Left lung (tissue), 14 donors: ENCODE measurements around the gene KRTAP10-1. TPM values are rescaled to one million over a fixed set of nuclear protein-coding genes. Genes with fewer than 3 reads are reported as not detected.

Experiments
- ATAC-seq: fragments of 200-7000 bp; cut with Tn5 transposase; one replicate; pipeline ENCODE4 v1.9.1; 2020; ENCODE audit warnings: moderate library complexity
- DNase-seq, 4 donors: peaks; one replicate each; pipeline ENCODE4 v3.0.0-alpha.2; 2013 to 2020
- H3K27ac ChIP-seq, 2 donors: fragments of 200-600 bp; sonication (generic) in 1 of 2; one replicate each; pipeline versions ENCODE4 v1.5.0 to v1.8.0; 2020 to 2021
- H3K27me3 ChIP-seq, 2 donors: fragments of 200-600 bp; sonication (generic) in 1 of 2; one replicate each; pipeline versions ENCODE4 v1.5.0 to v1.8.0; 2020 to 2021
- H3K36me3 ChIP-seq, 2 donors: fragments of 200-600 bp; sonication (generic) in 1 of 2; one replicate each; pipeline versions ENCODE4 v1.5.0 to v1.8.0; 2020 to 2021
- H3K4me1 ChIP-seq, 2 donors: fragments of 200-600 bp; one replicate each; pipeline ENCODE4 v1.8.0; 2021
- H3K4me3 ChIP-seq, 2 donors: fragments of 200-600 bp; sonication (generic) in 1 of 2; one replicate each; pipeline versions ENCODE4 v1.5.0 to v1.8.0; 2020 to 2021; ENCODE audit warnings: mild to moderate bottlenecking in 1 of 2
- H3K9me3 ChIP-seq, 2 donors: fragments of 200-600 bp; sonication (generic) in 1 of 2; one replicate each; pipeline versions ENCODE4 v1.5.0 to v1.8.0; 2020 to 2021
- intact Hi-C, 2 donors: fragments of 100-400 bp; cut with DNase I; formaldehyde crosslinking; loops; one replicate each; pipeline versions ENCODE4 v1.11.2 to v1.14.2; 2022
- long read RNA-seq, 12 donors: library from polyadenylated mRNA in 2 of 12; unstranded in 2 of 12; transcript quantifications; one replicate each; pipeline ENCODE4 v2.0.0 and lab custom pipeline, GENCODE V29; 2019 to 2026
- polyA plus RNA-seq, 6 donors: library from polyadenylated mRNA; unstranded; fragments of 120-200 nt; gene quantifications; one replicate each; pipeline ENCODE4 v1.2.1, GENCODE V29; 2013; ENCODE audit not compliant: insufficient read length in 6 of 6
- total RNA-seq, 2 donors: library from RNA; stranded (reverse); fragmentation: NEBNext Ultra II Directional; extraction: Animal tissue kit (Norgen Biotek cat#: 25700); gene quantifications; one replicate each; pipeline ENCODE4 v1.2.1, GENCODE V29; 2021
- TF ChIP-seq, protein P1 (sequence below), 2 donors: fragments of 200-600 bp; sonication (generic) in 1 of 2; IDR thresholded peaks; one replicate each; pipeline versions ENCODE4 v1.5.0 to v1.8.0; 2021; ENCODE audit warnings: antibody characterized with exemption in 2 of 2
- donor health status: DM: no; HTN: yes; CAD: no.
- donor health status: DM: no; HTN: no; CAD: no.

Gene KRTAP10-1, protein sequence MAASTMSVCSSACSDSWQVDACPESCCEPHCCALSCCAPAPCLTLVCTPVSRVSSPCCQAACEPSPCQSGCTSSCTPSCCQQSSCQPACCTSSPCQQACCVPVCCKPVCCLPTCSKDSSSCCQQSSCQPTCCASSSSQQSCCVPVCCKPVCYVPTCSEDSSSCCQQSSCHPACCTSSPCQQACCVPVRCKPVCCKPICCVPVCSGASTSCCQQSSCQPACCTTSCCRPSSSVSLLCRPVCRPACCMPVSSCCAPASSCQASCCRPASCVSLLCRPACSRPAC
- total RNA-seq: not detected
- polyA plus RNA-seq: not detected
- long read RNA-seq, donor 1: 0 reads
- long read RNA-seq, donor 2: 0 reads
- long read RNA-seq, donor 3: 0 reads
- long read RNA-seq, donor 4: 0 reads
- long read RNA-seq, donor 5: 0 reads
- long read RNA-seq, donor 6: 0 reads
- long read RNA-seq, donor 7: 0 reads
- long read RNA-seq, donor 8: 0 reads
- long read RNA-seq, donor 9: 0 reads
- long read RNA-seq, donor 10: 0 reads
- long read RNA-seq, donor 11: 0 reads
- long read RNA-seq, donor 12: 0 reads

GRCh38 chr21:44539991-44540666 lies at the start of gene KRTAP10-1:
Gene KRTAP10-1, minus strand, starts transcription at chr21:44540195. Its CDS starts 45 bp downstream, at chr21:44540150.
- ATAC-seq (no peak), DNase-seq (no peak)
- Histone ChIP-seq H3K27me3 (peaks cover 0 to 6% of the 10 kb centered on the region in 2 donors), H3K27ac (no peak within 1 kb of the TSS), H3K4me3 (no peak within 1 kb of the TSS), H3K9me3 (peaks cover 0 to 20% of the 10 kb centered on the region in 2 donors), H3K36me3 (no peaks in the 10 kb centered on the region), H3K4me1 (no peaks in the 10 kb centered on the region)
- intact Hi-C loops: no loop called here
- TF ChIP-seq, protein P1, sequence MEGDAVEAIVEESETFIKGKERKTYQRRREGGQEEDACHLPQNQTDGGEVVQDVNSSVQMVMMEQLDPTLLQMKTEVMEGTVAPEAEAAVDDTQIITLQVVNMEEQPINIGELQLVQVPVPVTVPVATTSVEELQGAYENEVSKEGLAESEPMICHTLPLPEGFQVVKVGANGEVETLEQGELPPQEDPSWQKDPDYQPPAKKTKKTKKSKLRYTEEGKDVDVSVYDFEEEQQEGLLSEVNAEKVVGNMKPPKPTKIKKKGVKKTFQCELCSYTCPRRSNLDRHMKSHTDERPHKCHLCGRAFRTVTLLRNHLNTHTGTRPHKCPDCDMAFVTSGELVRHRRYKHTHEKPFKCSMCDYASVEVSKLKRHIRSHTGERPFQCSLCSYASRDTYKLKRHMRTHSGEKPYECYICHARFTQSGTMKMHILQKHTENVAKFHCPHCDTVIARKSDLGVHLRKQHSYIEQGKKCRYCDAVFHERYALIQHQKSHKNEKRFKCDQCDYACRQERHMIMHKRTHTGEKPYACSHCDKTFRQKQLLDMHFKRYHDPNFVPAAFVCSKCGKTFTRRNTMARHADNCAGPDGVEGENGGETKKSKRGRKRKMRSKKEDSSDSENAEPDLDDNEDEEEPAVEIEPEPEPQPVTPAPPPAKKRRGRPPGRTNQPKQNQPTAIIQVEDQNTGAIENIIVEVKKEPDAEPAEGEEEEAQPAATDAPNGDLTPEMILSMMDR (IDR thresholded peaks at IDR 0.05): no peak

DNA sequence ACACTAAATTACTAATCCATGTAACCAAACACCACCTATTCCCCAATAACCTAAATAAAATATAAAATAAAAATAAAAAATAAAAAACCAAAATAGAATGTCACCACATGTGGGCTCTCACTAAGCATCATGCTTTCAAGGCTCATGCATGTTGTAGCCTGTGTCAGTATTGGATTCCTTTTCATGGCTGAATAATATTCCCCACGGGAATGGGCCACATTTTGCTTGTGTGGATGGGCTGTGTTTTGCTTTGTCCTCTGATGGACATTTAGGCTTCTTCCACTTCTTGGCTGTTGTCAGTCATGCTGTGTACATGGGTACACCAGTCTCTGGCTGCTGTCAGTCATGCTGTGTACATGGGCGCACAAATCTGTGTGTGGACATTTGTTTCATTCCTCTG lies 49.1 kb upstream of the KRTAP10-1 start:
- Histone ChIP-seq H3K4me3 (no peak overlapping the region), H3K27me3 (peaks cover 0 to 62% of the 10 kb centered on the region in 2 donors), H3K27ac (no peak overlapping the region), H3K36me3 (no peaks in the 10 kb centered on the region), H3K9me3 (no peaks in the 10 kb centered on the region), H3K4me1 (no peaks in the 10 kb centered on the region)
- intact Hi-C loops: no loop called here
- ATAC-seq: no peak
- TF ChIP-seq, protein P1 (IDR thresholded peaks at IDR 0.05): no peak
- no peak for DNase-seq

GRCh38 chr21:44585892-44586291 lies 45.9 kb upstream of the KRTAP10-1 start:
- H3K36me3 ChIP-seq: no peaks in the 10 kb centered on the region
- TF ChIP-seq, protein P1 (IDR thresholded peaks at IDR 0.05): no peak
- ATAC-seq (no peak), DNase-seq (peak in 1 of 4 donors; percentile 48)
- H3K27me3 ChIP-seq: peaks cover 0 to 61% of the 10 kb centered on the region in 2 donors
- intact Hi-C loops: no loop called here
- no peak overlapping the region for H3K27ac ChIP-seq
- no peak overlapping the region for H3K4me3 ChIP-seq
- H3K9me3 ChIP-seq: peaks cover 0 to 14% of the 10 kb centered on the region in 2 donors
- no peaks in the 10 kb centered on the region for H3K4me1 ChIP-seq

DNA sequence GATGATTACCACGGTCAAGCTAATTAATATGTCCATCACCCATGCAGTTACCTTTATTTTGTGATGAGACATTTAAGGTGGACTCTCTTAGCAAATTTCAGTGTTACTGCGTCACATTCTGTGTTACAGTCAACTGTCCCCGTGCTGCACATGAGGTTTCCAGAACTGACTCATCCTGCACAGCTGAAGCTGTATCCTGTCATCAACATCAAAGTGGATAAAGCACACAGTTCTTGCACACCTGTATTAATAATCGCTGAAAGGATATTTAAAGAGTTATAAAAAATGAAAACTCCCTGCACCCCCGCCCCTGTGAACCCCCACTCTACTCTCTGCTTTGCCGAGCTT lies 43.8 kb upstream of the KRTAP10-1 start:
- H3K36me3 ChIP-seq: no peaks in the 10 kb centered on the region
- TF ChIP-seq, protein P1 (IDR thresholded peaks at IDR 0.05): no peak
- intact Hi-C loops: no loop called here
- H3K27ac ChIP-seq: no peak overlapping the region
- DNase-seq: no peak
- no peak overlapping the region for H3K4me3 ChIP-seq
- ATAC-seq: no peak
- H3K9me3 ChIP-seq: peaks cover 0 to 19% of the 10 kb centered on the region in 2 donors
- H3K27me3 ChIP-seq: peaks cover 0 to 60% of the 10 kb centered on the region in 2 donors
- H3K4me1 ChIP-seq: no peaks in the 10 kb centered on the region
